Chondrocyte (in vitro differentiated cells): ENCODE results near the gene SEMA4D. TPM values are rescaled to one million over a fixed set of nuclear protein-coding genes. Genes with fewer than 3 reads are reported as not detected.

Experiments
- DNase-seq: peaks from one replicate; pipeline ENCODE4 v3.0.0; 2021; ENCODE audit warnings: mixed read lengths, low spot score
- H3K27ac Mint-ChIP-seq: one replicate; pipeline ENCODE4 v1.8.0; 2021; ENCODE audit warnings: mild to moderate bottlenecking, moderate library complexity, mixed read lengths; ENCODE audit not compliant: unreplicated experiment
- H3K27me3 Mint-ChIP-seq: 2 replicates; pipeline ENCODE4 v1.8.0; 2021; ENCODE audit warnings: low read depth, mixed read lengths
- H3K36me3 Mint-ChIP-seq: 2 replicates; pipeline ENCODE4 v1.8.0; 2021; ENCODE audit warnings: low read depth, mixed read lengths
- H3K4me1 Mint-ChIP-seq: 2 replicates; pipeline ENCODE4 v1.8.0; 2021; ENCODE audit warnings: low read depth, mild to moderate bottlenecking, mixed read lengths
- H3K4me3 Mint-ChIP-seq: one replicate; pipeline ENCODE4 v1.8.0; 2021; ENCODE audit warnings: mild to moderate bottlenecking, moderate library complexity, mixed read lengths; ENCODE audit not compliant: unreplicated experiment
- H3K9me3 Mint-ChIP-seq: 2 replicates; pipeline ENCODE4 v1.8.0; 2021; ENCODE audit warnings: low read depth, mixed read lengths
- total RNA-seq: library from RNA; stranded (reverse); gene quantifications from 3 replicates; pipeline ENCODE4 v1.2.1, GENCODE V29; 2021
- TF ChIP-seq, protein P1 (sequence below): fragments of 200-600 bp; sonication (generic); IDR thresholded peaks from 2 replicates; pipeline ENCODE4 v1.5.0; 2021; ENCODE audit warnings: antibody characterized with exemption, mild to moderate bottlenecking, moderate library complexity

The SEMA4D gene
- total RNA-seq, 1 donor from 2014 or later: 3.8 TPM

DNA sequence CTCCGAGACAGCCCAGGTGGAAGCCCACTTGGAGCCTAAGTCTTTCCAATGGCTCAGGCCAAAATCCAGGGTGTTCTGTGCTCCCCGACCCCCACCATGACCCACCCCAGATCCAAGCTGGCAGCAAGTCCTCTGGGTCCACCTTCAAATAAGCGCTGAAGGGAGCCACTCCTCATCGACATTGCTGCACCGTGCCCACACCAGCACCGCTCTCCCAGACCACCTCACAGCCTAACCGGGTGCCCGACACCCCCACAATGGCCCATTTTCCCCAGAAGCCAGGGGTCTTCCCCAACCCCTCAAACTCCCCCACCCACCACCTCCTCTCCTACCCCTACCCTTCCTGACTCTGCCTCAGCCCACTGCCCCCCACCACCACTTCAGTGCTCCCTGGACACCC, 50.5 kb downstream of the SEMA4D start:
- peak; percentile 70 for DNase-seq
- Mint-ChIP-seq H3K9me3 (no peaks in the 10 kb centered on the region), H3K4me1 (peaks cover 8% of the 10 kb centered on the region), H3K4me3 (no peak overlapping the region), H3K36me3 (no peaks in the 10 kb centered on the region), H3K27ac (no peak overlapping the region), H3K27me3 (no peaks in the 10 kb centered on the region)
- TF ChIP-seq, protein P1, sequence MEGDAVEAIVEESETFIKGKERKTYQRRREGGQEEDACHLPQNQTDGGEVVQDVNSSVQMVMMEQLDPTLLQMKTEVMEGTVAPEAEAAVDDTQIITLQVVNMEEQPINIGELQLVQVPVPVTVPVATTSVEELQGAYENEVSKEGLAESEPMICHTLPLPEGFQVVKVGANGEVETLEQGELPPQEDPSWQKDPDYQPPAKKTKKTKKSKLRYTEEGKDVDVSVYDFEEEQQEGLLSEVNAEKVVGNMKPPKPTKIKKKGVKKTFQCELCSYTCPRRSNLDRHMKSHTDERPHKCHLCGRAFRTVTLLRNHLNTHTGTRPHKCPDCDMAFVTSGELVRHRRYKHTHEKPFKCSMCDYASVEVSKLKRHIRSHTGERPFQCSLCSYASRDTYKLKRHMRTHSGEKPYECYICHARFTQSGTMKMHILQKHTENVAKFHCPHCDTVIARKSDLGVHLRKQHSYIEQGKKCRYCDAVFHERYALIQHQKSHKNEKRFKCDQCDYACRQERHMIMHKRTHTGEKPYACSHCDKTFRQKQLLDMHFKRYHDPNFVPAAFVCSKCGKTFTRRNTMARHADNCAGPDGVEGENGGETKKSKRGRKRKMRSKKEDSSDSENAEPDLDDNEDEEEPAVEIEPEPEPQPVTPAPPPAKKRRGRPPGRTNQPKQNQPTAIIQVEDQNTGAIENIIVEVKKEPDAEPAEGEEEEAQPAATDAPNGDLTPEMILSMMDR: no peak

DNA sequence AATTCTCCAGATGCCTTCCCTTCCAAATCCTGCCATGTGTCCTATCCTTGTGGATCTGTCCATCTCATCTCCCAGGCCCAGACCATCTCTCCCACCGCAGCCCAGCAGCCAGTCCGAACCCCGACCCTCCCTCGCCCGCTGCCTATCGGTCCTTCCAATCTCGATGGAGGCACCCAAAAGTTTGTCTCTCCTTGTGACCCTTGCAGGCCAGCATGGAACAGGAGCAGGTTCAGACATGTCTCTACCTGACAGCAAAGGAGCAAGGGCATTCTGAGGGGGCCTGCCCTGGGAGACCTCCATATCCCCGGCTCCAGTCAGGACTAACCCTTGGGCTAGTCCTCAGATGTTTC, 51.0 kb downstream of the SEMA4D start:
- no peaks in the 10 kb centered on the region for H3K36me3 Mint-ChIP-seq
- no peaks in the 10 kb centered on the region for H3K27me3 Mint-ChIP-seq
- peak; percentile 80 for DNase-seq
- H3K4me1 Mint-ChIP-seq: peaks cover 8% of the 10 kb centered on the region
- no peaks in the 10 kb centered on the region for H3K9me3 Mint-ChIP-seq
- TF ChIP-seq, protein P1: no peak
- no peak overlapping the region for H3K27ac Mint-ChIP-seq
- H3K4me3 Mint-ChIP-seq: no peak overlapping the region

DNA sequence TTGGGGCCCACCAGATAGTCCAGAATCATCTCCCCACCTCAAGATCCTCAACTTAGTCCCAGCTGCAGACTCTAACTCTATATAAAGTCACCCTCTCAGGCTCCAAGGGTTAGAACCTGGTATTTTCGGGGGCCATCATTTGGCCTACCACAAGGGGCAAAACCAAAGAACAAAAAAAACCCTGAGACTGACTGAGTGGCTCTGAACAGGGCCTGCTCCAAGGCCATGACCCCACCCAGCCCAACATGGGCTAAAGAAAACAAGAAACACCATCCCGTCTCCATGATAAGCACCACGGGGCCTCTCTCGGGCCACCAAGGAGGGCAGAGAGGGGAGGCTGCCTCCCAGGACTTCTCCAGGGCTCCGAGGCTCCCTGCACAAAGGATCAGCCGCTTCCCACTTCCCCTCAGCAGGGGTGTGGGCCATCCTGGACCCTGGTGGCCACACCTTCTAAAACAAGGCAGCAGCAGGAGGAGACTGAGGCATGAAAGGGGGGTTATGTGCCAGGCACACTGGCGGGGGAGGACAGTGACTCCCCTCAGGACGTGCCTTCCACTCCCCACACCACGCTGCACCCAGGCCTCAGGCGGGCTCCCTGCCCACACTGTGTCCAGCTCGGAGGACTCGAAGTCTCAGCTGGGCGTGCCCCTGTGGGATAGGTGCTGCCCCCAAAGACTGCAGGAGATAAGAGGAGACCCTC, 51.5 kb downstream of the SEMA4D start:
- H3K27ac Mint-ChIP-seq: no peak overlapping the region
- no peaks in the 10 kb centered on the region for H3K36me3 Mint-ChIP-seq
- no peak for DNase-seq
- no peaks in the 10 kb centered on the region for H3K9me3 Mint-ChIP-seq
- H3K27me3 Mint-ChIP-seq: no peaks in the 10 kb centered on the region
- TF ChIP-seq, protein P1: no peak
- no peak overlapping the region for H3K4me3 Mint-ChIP-seq
- peaks cover 8% of the 10 kb centered on the region for H3K4me1 Mint-ChIP-seq

DNA sequence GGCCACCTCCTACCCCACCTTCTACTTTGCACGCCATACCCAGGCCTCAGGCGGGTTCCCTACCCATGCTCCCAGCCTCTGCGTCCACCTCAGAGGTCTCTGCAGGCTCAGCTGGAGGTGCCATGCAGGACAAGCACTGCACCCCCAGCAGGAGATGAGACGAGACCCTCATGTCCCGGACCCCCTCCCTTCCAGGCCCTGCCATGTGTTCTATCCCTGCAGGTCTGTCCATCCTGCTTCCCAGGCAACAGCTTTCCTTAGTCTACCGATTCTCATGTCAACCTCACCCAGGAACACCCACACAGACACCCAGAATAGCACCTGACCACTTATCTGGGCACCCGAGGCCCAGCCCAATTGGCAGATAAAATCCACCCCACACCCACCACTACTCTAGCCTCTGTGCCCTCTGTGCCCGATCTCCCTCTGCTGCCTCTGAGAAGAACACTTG, 52.1 kb downstream of the SEMA4D start:
- Mint-ChIP-seq H3K27ac (no peak overlapping the region), H3K4me3 (no peak overlapping the region), H3K36me3 (no peaks in the 10 kb centered on the region), H3K27me3 (no peaks in the 10 kb centered on the region), H3K4me1 (peaks cover 8% of the 10 kb centered on the region), H3K9me3 (no peaks in the 10 kb centered on the region)
- TF ChIP-seq, protein P1: no peak
- DNase-seq: peak; percentile 60

DNA sequence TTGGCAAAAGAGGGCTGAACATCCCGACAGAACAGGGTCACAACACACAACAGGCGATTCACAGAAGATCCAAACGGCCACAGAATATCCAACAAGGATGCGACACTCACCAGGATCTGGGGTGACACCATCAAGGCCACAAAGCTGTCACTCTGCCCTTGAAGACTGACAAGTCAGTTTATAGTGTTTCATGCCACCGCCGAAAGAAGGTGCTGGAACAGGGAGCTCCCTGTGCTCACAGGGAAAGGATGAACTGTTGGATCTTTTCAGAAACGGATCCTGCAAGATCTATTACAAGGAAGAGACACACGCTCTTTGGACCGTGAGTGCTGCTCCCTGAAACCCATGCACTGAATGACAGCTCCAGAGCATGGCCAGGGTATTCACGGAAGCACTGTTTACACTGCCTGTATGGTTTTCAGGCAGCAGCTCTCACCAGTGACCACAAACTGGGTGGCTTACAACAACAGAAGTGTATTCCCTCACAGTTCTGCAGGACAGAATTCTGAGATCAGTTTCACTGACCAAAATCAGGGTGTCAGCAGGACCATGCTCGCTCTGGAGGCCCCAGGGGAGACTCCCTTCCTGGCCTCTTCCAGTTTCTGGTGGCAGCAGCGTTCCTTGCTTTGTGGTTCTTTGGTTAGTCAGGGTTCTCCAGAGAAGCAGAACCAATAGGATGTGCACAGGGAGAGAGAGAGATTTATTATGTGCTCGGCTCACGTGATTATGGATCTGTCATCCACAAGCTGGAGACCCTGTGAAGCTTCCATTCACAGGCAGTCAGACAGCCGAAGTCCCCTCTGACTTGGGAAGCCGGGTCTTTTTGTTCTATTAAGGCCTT, 52.8 kb downstream of the SEMA4D start:
- DNase-seq: peak; percentile 22
- Mint-ChIP-seq H3K4me1 (peaks cover 8% of the 10 kb centered on the region), H3K27ac (no peak overlapping the region), H3K27me3 (no peaks in the 10 kb centered on the region), H3K9me3 (no peaks in the 10 kb centered on the region), H3K4me3 (no peak overlapping the region), H3K36me3 (no peaks in the 10 kb centered on the region)
- TF ChIP-seq, protein P1: no peak
